Daoy (cell line): ENCODE data around the gene DCLRE1B. TPM values are rescaled to one million over a fixed set of nuclear protein-coding genes. Genes with fewer than 3 reads are reported as not detected.

Experiments used
- DNase-seq: peaks from one replicate; pipeline ENCODE4 v3.0.0-alpha.2; 2015; ENCODE audit warnings: low read depth
- total RNA-seq: library from RNA; depleted of rRNA; stranded (reverse); fragments of >200 nt; shearing (Covaris generic); gene quantifications from 2 replicates; pipeline ENCODE4 v1.2.3, GENCODE V29; 2014

The DCLRE1B gene
- total RNA-seq, 1 experiment from 2014 or later, result 19.5 TPM

GRCh38 chr1:113928187-113928930 lies 23.2 kb downstream of the DCLRE1B start:
- DNase-seq, result peak; percentile 21

DNA sequence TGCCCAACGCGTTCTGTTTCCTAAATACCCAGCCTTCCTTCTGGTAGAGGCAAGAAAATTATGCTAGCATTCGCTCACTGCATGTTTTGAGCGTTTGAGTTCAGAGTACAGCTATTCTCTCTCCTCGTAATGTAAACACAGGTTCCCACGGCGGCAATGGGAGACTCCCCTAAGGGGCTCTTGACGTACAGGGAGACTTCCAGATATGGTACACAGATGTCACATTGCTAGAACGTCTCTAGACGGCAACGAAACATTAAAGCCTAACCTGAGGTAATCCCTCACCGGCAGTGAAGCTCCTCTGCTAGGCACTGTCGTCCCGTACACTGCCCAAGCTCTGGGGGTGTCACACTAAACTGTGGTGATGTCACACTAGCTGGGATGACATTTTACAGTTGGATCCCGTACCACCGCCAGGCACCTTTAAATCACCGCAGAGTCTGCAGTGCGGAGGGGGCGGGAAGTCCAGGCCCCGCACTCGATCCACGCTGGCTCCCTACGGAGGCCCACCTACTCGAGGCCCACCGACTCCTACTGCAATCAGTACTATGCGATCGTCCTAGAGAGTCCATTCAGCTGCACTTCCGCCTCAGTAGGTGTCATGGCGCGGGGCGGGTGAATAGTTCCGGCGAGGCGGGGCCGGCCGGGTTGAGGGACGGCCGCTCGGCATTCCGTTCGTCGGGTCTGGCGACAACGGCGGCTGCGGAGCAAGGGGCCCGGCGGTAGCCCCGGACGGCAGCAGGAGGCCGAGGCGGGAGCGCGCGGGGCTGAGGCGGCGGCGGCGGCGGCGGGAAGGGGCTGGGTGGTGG lies 24.0 kb downstream of the DCLRE1B start, which contains the start of gene HIPK1:
Gene HIPK1 (plus strand): TSS at position 384 of the 809 bp plus-strand sequence.
- peak; percentile 97 for DNase-seq

- DNase-seq, result peak; percentile 50
These were observed 24.8 kb downstream of the DCLRE1B start for GRCh38 chr1:113929750-113930498.

DNA sequence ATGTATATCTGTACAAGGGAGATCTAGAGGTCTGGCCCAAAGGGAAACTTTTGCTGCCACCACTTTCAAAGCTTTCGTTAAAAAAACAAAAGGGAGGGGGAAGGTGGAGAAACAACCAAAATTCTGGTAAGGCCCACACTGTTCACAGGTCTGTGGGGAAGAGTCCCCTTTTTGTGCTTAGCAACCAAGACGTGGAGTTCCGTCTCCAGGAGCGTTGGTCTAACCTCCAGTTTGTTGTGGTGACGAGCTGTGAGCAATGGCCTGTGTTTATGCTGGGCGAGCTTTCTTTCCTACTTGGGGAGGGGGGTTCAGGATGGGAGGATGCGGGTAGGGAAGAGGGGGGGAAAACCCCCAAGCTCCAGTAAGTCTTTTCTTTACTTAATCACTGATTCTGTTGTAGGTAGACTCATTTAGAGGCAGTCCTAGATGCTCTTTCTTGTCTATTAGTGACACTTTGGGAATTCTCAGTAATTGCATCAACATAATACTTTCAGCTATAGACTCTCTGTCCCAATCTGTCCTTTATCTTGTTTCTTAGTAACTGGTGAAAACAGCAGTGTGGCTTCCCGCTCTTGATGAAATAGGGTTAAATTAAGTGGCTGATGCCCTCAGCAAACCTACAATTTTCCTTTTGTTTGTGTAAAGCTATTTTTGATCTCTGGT lies 25.5 kb downstream of the DCLRE1B start:
- peak; percentile 81 for DNase-seq

- DNase-seq, result peak; percentile 41
These were observed 26.3 kb downstream of the DCLRE1B start for GRCh38 chr1:113931451-113931851.

GRCh38 chr1:113934006-113934405 lies 28.9 kb downstream of the DCLRE1B start:
- no peak for DNase-seq

- no peak for DNase-seq
These were observed 29.5 kb downstream of the DCLRE1B start for GRCh38 chr1:113934511-113935055.

DNA sequence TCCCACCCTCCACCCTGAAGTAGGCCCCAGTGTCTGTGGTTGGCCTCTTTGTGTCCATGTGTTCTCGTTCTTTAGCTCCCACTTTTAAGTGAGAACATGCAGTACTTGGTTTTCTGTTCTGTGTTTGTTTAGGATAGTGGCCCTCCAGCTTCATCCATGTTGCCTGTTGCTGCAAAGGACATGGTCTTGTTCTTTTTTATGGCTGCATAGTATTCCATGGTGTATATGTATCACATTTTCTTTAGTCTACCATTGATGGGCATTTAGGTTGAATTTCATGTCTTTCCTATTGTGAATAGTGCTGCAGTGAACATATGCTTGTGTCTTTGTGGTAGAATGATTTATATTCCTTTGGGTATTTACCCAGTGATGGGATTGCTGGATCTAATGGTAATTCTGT lies 30.1 kb downstream of the DCLRE1B start:
- no peak for DNase-seq

- DNase-seq, result no peak
These were observed 30.8 kb downstream of the DCLRE1B start for GRCh38 chr1:113935970-113936369.

DNA sequence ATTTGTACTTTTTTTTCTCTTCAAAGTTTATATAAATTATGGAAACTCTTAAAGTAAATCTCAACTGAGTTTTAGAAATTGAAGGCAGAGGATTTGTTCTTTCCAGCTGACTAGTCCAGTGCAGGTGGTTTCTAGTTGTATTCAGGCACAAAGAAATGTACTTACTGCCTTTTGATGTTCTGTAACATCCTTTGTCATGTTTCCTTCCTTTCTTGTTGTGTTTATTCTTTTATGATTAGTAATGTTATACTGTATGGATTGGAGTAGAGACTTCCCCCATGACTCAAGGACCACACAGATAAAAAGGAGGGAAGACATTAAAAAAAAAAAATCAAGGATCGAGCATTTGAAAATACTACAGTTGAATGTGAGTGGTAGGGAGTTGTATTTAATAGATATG lies 32.0 kb downstream of the DCLRE1B start:
- no peak for DNase-seq

DNA sequence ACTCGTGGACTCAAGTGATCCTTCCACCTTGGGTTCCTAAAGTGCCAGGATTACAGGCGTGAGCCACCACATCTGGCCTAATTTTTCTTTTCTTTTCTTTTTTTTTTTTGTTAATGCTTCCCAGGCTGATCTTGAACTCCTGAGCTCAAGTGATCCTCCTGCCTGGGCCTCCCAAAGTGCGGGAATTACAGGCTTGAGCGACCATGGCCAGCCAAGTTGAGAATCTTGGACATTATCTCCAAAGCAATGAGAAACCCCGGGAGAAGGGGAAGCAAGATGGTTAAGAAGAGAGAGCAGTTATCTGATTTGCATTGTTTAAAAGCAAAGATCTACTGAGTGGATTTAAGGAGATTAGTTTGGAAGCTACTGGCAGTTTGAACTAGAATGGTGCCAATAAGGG lies 33.1 kb downstream of the DCLRE1B start:
- no peak for DNase-seq

- no peak for DNase-seq
These were observed 35.5 kb downstream of the DCLRE1B start for GRCh38 chr1:113940365-113941244.

DNA sequence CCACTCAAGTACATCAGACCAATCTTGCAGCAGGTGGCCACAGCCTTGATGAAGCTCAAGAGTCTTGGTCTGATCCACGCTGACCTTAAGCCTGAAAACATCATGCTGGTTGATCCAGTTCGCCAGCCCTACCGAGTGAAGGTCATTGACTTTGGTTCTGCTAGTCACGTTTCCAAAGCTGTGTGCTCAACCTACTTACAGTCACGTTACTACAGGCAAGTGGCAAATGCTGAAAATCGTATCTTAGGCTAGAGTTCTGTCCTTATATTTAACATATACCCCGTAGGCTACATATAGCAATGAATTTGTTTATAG lies 36.1 kb downstream of the DCLRE1B start:
- DNase-seq, result no peak

DNA sequence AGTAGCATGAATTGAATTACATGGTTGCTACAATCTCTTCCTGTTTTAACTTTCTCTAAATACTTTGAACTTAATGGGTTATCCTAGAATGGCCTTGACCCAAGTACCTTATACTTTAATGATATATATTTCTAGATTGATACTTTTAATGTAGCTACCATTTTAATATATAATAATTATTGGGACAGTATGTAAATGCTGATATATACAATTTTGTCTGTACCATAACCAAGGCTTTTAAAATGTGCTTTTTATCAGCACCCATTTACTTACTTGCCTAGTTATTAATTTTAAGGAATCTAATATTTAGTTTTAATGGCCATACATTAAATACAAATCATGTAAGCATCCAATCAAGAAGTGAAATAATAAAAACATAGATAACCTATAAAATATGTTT lies 37.4 kb downstream of the DCLRE1B start:
- no peak for DNase-seq

DNA sequence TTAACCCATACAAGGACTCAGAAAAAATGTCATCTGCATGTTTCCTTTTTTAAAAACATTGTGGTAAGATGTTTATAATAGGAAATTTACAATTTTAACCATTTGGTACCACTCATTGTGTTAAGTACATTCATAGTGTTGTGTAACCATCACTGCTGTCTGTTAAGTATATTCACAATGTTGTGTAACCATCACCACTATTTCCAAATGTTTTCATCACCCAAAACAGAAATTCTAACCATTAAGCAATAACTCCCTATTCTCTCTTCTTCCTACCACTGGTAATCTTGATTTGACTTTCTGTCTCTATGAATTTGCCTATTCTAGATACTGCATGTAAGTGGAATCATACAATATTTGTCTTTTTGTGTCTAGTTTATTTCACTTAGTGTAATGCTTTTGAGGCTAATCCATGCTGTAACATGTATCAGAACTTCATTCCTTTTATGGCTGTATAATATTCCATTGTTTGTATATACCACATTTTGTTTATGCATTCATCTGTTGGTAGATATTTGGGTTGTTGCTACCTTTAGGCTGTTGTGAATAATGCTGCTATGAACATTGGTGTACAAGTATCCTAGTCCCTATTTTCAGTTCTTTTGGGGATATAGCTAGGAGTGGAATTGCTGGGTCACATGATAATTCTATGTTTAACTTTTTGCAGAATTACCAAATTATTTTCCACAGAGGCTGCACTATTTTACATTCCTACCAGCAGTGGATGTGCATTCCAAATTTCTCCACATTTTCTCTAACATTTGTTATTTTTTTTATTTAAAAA lies 38.1 kb downstream of the DCLRE1B start:
- no peak for DNase-seq

DNA sequence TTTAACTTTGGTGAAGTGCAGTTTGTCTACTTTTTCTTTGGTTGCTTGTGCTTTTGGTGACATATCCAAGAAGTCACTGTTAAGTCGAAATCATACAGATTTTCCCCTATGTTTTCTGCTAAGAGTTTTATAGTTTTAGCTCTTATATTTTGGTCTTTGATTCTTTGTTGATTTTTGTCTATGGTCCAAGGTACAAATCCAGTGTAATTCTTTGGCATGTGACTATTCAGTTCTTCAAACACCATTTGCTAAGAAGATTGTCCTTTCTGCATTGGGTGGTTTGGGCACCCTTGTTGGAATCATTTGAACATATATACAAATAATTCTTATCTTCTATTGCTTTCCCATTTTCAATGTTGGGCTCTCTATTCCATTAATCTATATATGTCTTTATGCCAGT lies 40.2 kb downstream of the DCLRE1B start:
- no peak for DNase-seq

- no peak for DNase-seq
These were observed 41.0 kb downstream of the DCLRE1B start for GRCh38 chr1:113946112-113946511.

DNA sequence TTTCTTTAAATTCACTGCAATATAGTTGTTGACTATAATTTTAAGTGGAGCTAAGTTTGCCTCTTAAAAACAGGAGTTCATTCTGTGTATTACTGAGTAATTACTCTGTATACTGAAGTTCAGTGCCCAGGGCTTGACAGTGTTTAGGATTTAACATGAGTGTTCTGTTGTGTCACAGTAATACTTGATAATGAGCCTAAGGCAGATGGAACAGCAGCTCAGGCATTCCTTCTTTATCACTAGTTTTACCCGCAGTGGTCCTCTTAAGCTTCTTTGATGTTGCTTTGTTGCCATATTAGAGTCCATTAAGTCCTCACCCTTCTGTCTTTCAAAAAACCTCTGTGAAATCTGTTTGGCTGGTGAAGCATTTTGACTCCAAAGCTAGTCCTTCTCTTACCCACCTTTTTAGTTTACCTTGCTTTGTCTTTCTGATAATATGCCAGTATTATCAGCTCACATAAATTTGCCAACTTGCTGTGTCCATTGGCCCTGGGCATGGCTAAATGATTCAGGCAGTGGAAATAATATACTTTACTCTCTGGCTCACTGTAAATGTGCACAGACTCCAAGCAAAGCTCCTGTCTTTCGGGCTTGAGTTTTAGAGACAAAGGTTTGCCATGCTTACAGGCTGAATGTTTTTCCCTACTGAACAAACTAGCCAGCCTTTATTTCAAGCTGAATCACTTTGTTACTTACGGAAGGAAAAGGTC lies 41.7 kb downstream of the DCLRE1B start:
- DNase-seq, result no peak
